ENCODE data around the gene SLX4IP.

The SLX4IP gene

DNA sequence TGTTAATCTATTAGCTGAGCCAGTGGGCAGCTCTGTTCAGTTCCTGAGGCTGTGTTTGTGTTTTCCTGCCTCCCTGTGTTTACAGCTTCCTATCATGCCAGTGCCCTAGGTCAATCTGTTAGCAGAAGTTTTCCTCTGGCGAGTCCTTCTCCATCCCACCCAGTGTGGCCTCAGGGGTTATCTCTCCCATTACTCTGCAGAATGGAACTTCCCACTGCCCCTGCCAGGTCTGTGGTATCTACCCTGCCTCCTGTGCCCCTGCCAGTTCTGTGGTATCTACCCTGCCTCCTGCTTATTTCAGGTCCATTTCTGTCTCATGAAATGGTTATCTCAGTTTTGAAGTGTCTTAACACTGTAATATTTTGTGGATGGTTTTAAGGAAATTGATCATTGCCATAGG lies 63.1 kb downstream of the SLX4IP start:
- no peak for DNase-seq

DNA sequence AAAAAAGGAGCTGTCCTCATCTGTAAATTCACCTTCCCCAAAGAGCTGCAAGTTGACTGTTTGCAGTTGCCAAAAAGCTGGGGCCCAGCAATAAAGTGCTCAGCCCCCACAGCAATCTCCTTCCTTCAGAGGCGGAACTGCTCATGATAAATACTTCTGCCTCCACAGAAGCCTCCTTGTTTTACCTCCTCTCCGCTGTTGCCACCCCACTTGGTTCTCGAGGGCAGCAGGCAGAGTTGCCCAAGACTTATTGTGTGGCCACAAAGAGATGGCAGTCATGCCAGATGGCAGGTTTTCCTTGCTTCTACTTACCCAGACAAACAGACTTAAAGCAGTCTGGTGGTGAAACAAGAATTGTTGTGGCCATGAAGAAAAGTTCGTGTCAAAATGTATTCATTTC lies 66.3 kb downstream of the SLX4IP start:
- no peak for DNase-seq

DNA sequence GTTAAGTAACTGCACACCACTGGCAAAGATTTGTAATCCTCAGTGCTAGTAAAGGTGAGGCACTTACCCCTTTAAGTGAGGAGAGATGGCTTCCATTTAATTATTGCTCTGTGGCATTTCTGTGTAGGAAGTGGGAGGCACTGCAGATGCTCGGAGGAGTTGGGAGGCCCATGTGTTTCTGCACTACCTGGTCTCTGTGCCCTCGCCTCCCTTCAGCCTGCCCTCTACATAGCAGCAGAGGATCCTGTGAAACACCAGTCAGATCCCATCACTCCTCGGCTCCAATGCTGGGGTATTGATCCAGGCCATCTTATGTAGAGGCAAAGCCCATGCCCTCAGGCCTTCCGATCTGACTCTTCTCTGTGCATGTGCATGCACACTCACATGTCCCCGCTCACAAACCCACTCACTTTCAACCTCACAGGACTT lies 67.0 kb downstream of the SLX4IP start:
- DNase-seq, result no peak

- no peak for DNase-seq
Observed at GRCh38 chr20:10504608-10504993, 69.5 kb downstream of the SLX4IP start.

DNA sequence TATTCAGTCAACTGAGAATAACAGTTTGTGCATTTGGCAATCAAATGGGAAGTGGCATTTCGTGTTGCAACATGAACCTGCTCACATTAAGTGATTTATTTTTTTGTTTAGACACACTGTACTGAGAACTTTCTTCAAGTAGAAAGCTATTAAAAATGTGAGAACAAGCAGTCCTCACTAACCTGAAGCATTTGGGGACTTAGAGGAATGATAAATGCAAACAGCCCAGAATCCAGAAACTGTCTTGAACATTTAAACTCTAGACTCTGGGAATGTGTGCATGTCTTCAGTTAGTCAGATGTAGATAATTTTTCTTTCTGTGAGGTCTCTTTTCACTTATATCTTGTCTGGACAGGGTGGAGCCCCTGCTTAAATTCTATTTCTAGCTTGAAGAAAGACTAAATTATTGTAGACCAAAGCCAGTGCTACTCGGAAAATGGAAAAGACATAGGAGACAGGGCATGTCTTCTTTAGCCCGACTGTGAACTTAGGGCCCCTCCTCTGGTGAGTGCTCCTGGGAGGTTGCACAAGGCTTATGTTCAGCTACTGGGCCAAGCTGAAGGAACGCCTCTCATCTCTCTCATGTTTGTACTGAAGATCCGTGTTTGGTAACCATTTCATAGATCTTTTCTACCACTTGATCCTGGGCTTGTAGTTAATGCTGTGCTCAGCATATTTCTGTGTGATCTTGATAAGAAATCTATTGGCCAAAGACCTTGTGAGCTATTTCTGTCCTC lies 70.1 kb downstream of the SLX4IP start:
- no peak for DNase-seq

DNA sequence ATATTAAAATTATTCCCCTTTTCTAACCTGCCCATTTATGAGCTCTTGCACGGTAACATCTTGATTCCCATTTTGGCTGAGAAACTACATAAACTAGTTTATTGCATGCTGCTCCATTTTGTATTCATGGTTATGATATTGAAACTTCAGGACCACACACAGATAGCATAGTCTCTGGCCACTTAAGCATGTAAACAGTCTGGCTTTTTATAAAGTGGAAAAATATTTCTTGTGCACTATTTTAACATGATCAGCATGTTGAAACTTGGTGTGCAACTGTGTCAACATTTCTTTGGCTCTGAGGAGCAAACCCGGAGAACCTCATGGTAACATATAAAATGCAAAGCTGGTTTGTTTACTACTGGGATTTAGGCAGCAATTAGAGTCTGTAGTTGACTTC lies 70.7 kb downstream of the SLX4IP start:
- no peak for DNase-seq

GRCh38 chr20:10507052-10507451 lies 71.9 kb downstream of the SLX4IP start:
- no peak for DNase-seq

- no peak for DNase-seq
Observed at GRCh38 chr20:10508060-10508459, 73.0 kb downstream of the SLX4IP start.

GRCh38 chr20:10508468-10509251 lies 73.6 kb downstream of the SLX4IP start:
- DNase-seq, result no peak

DNA sequence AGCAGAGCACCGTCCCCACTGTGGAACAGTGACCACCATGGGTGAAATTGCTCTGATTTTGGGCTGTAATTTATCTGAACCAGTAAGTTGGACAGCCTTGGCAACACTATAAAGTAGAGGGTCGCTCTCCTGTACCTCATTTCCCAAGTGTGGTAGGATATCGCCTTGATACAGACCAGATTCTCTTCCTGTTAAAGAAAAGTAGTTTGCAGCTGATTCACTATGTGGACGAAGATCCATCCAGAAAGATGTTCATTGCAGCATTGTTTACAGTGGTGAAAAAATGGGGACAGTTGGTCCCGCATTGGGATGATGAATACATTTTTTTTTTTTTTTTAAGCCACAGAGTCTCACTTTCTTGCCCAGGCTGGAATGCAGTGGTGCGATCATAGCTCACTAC lies 74.3 kb downstream of the SLX4IP start:
- DNase-seq, result no peak

DNA sequence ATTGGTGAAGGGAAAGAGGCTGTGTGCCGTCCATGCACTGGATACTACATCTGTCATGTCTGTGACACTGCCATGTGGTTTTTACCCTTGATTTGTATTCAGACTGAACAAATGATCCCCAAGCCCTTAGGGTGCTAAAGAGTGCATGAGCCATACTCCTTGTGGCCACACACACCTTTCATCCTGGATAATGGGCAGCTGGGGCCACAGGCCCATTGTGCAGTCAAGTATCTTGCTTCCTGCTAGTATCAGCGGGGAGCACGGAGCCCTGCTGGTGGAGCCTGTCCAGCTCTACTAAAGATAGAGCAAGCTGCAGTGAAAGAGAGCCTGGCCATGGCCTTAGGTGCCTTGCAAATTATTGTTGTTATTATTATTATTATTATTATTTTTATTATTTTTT lies 75.1 kb downstream of the SLX4IP start:
- no peak for DNase-seq

DNA sequence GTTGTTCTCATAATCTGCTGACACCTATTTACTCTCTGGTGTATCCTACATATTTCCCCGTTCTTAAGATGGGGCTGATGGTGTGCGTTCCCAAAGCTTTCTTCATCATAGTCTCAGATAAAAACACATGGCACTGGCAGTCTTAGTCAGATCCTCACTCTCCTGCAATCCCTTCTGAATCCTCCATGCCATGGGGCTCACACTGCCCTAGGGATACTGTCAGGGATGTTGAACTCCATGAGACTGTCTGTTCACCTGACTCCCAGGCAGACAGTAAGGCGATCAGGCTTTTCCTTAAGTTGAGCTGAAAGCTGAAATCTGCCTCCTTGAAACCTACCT lies 76.0 kb downstream of the SLX4IP start:
- no peak for DNase-seq

GRCh38 chr20:10511509-10512251 lies 76.6 kb downstream of the SLX4IP start:
- no peak for DNase-seq

DNA sequence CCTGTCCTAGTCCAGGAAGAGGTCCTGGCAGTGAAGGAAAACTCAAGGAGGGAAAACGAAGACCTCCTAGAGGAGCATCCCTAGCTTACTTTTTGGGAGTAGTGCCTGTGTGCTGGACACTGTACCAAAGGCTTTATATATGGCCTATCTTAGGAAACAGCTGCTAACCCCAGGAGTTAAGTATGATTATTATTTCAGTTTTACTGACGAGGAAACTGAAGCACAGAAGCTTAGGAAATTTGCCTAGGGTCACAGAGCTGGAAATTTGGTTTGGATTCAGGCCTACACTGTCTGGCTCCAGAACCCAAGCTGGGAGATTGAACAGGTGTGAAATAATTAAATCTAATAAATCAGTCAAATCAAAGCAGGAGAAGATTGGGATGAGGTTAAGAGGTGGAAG lies 78.0 kb downstream of the SLX4IP start:
- no peak for DNase-seq

DNA sequence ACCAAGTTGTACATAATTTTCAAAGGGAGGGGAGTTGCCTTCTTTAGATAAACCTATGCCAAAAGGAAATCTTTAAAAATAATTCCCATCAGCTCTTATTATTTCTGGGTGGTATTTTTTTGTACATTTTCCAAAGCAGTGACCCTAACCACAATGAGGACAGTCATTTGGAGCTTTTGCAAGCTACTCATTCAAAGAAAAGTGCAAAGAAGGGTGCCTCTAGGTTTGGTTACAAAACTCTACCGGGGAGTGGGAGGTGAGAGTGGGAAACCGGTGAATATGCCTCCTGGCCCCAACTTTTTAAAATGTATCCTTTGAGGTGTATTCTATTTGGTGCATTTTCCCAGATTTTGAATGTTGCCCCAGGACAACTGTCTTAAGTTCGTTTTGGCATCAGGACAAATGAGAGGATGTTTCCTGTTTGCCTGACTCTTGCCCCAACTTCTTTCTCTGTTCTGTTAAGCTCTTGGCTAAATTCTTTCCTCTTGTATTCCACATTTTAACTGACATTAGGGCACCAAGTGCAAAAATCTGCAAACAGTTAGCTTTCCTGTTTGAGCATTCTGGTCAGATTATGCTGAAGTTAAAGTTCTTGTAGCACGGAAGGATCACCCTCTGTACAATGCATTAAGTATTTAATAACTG lies 78.9 kb downstream of the SLX4IP start:
- no peak for DNase-seq

DNA sequence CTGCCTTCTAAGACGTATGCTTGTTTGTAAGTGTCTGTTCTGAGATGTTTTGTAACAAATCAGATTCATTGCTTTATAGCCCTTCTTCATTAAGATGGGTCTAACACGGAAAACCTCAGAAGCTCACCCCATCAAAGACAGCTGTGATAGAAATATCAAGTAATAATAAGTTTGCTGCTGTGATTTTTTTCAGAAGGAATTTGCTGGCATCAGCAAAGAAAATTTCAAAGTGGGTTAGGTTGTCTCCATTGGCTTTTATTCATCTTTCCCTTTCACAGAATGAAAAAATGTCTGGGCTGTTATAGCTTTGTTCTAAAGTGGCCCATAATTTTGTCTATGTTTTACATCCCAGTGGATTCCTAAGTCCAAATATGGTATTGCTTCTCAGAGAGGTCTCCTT lies 81.4 kb downstream of the SLX4IP start:
- no peak for DNase-seq

DNA sequence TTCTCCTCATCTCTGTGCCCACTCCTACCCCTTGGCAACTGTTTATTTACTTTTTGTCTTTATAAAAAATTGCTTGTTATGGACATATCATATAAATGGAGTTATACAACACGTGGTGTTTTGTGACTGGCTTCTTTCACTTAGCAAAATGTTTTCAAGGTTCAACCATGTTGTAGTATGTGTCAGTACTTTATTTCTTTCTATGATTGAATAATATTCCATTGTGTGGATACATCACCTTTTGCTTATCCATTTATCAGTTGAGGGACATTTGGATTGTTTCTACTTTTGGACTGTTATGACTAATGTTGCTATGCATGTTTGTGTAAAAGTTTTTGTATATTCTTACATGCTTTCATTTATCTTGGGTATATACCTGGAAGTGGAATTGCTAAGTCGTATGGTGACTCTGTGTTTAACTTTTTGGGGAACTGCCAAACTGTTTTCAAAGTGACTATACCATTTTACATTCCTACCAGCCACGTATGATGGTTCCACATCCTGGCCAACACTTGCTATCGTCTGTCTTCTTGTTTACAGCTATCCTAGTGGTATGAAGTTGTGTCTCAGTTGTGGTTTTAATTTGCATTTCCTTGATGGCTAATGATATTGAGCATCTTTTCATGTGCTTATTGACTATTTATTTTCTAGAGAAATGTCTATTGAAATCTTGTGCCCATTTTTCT lies 84.4 kb downstream of the SLX4IP start:
- DNase-seq, result no peak

GRCh38 chr20:10520528-10520927 lies 85.4 kb downstream of the SLX4IP start:
- DNase-seq, result no peak

DNA sequence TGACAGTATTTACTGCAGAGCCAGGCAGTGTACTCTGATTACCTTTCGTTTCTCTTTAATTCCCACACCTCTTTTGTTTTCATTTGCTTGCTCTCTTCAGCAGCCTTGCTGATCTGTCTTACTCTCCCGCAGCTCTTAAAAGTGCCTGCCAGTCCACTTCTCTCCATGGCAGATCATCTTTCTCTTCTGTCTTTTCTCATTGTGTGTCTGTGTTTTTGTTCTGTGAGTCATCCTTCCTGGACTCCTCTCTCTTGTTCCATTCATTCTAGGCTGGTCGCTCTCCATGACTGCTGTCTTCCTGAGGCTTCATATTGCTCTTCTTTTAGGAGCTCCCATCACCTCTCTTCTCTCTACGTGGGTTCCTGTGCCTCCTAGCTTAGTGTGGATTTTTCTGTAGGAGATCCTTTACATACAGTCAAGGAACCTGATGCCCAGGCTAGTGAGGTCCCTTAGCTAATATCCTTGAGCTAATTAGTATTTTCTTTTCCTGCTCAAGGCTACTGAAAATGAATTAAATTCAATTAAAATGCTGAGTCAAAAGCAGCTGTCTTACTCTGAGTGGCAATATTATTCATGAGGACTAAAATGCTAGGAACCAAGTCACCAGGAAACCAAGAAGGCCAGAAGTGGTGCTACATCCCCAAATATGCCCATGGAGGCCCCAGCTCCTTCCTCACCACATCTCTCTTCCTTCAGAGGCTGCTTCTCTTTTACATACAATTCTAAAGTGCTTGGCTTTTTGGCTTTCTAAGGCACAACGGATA lies 86.1 kb downstream of the SLX4IP start:
- no peak for DNase-seq

GRCh38 chr20:10521836-10522235 lies 86.7 kb downstream of the SLX4IP start:
- no peak for DNase-seq

GRCh38 chr20:10522328-10522727 lies 87.2 kb downstream of the SLX4IP start:
- no peak for DNase-seq

- DNase-seq, result no peak
Observed at GRCh38 chr20:10523443-10523842, 88.3 kb downstream of the SLX4IP start.
